SU-DHL-6 (cell line): ENCODE data around the gene LMX1A.

Experiments used
- CTCF ChIP-seq: fragments of 200-600 bp; sonication (generic); IDR thresholded peaks from one replicate; pipeline ENCODE4 v1.5.1; 2017; ENCODE audit warnings: antibody characterized with exemption, mild to moderate bottlenecking, low read length, moderate library complexity; ENCODE audit not compliant: insufficient read depth, poor library complexity, severe bottlenecking
- EZH2phosphoT487 ChIP-seq: fragments of 200-600 bp; sonication (generic), shearing (Covaris generic); conservative IDR thresholded peaks from 2 replicates; pipeline ENCODE4 v1.6.1; 2018; ENCODE audit warnings: mild to moderate bottlenecking, antibody characterized with exemption, low read length, moderate library complexity, mixed read lengths

GRCh38 chr1:165324050-165324449 lies 32.5 kb downstream of the LMX1A start:
- TF ChIP-seq CTCF: no peak
- no peak for TF ChIP-seq EZH2phosphoT487
